ENCODE results near the gene ITPKC.

DNA sequence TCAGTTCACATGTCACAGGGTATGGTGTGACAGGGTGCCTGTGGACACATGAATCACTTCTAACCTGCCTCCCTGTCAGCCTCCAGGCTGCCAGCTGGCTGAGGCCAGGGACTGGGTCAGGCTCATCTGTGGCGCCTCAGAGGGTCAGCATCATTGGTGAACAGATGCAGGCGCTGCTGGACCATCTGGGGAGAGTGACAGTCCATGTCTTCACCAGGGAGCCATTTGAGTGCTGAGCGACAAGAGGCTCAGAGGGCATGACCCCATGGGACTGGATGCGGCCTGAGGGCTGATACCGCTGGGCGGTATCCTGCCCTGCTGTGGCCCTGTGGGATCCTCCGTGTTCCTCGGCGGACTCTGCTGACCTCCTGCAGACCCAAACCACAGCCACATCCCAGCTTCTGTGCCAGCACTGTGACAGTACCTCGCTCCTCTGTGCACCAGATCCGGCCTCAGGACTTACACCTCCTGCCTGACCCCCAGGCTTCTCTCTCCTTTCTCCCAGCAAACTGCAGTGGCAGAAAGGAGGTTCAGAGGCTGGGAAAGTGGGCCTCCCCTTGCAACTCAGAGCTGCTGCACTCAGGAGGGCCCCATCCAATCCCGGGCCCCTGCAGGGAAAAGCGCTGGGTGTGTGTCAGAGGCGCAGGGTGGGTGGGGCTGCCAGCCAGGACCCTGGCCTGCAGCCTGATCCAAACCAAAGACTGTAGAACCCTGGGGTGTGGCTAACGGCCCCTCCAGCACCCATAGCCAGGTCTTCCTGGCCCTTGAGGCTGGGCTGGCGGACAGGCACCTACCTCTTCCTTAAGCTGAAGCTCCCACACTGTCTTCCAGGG is 23.2 kb downstream of the ITPKC start:
- TF ChIP-seq EZH2 (IDR thresholded peaks at IDR 0.05; ENCODE audit: borderline replicate concordance, insufficient read depth, low read length, poor library complexity, severe bottlenecking) (no peak), RAD21 (conservative IDR thresholded peaks at IDR 0.05) (no peak)
- TF ChIP-seq, protein P1, sequence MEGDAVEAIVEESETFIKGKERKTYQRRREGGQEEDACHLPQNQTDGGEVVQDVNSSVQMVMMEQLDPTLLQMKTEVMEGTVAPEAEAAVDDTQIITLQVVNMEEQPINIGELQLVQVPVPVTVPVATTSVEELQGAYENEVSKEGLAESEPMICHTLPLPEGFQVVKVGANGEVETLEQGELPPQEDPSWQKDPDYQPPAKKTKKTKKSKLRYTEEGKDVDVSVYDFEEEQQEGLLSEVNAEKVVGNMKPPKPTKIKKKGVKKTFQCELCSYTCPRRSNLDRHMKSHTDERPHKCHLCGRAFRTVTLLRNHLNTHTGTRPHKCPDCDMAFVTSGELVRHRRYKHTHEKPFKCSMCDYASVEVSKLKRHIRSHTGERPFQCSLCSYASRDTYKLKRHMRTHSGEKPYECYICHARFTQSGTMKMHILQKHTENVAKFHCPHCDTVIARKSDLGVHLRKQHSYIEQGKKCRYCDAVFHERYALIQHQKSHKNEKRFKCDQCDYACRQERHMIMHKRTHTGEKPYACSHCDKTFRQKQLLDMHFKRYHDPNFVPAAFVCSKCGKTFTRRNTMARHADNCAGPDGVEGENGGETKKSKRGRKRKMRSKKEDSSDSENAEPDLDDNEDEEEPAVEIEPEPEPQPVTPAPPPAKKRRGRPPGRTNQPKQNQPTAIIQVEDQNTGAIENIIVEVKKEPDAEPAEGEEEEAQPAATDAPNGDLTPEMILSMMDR (IDR thresholded peaks at IDR 0.05; ENCODE audit: poor library complexity, severe bottlenecking): no peak

Data from neural cell (in vitro differentiated cells).